ENCODE measurements around the gene EML1. TPM values are rescaled to one million over a fixed set of nuclear protein-coding genes. Genes with fewer than 3 reads are reported as not detected.

EML1 gene
- total and polyA plus RNA-seq, 2 experiments from 2014 or later = 16.6 to 16.9 TPM

DNA sequence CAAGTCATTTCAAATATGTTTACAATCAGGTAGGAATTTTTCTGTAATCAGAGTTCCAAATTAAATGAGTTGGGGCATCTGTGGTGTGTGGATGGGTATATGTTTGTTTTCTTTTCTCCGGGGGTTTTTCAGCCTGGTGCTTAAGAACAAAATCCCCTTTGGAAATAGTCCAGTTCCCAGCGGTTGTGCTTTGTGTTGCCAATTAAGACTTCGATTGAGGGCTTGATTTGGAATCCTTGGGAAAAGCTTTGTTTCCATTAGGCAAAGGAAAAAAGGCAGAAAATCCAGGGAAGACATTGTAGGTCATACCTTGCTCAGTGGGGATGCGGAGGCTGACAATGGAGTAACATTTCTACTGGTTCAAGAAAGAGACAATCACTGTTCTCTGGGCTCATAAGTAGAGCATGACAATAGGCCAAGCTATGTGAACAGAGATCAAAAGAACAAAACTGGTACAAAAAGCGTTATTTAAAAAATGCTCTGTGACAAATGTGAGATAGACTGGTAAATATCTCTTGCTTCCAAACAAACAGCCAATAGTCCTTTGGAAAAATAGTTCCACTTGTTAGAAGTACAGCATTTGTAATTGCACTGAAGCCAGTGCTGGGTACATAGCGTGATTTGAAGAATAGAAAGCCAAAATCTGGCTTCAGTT, 79.7 kb downstream of the EML1 start:
- TF ChIP-seq, protein P1, sequence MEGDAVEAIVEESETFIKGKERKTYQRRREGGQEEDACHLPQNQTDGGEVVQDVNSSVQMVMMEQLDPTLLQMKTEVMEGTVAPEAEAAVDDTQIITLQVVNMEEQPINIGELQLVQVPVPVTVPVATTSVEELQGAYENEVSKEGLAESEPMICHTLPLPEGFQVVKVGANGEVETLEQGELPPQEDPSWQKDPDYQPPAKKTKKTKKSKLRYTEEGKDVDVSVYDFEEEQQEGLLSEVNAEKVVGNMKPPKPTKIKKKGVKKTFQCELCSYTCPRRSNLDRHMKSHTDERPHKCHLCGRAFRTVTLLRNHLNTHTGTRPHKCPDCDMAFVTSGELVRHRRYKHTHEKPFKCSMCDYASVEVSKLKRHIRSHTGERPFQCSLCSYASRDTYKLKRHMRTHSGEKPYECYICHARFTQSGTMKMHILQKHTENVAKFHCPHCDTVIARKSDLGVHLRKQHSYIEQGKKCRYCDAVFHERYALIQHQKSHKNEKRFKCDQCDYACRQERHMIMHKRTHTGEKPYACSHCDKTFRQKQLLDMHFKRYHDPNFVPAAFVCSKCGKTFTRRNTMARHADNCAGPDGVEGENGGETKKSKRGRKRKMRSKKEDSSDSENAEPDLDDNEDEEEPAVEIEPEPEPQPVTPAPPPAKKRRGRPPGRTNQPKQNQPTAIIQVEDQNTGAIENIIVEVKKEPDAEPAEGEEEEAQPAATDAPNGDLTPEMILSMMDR (IDR thresholded peaks at IDR 0.05; ENCODE audit: low read depth, low read length) = no peak
- Histone ChIP-seq H3K36me3 (no peaks in the 10 kb centered on the region), H3K27me3 (no peaks in the 10 kb centered on the region), H3K4me1 (ENCODE audit: low read depth) (peaks cover 6% of the 10 kb centered on the region), H3K4me3 (no peak overlapping the region), H3K27ac (no peak overlapping the region), H3K9me3 (ENCODE audit: low read depth) (no peaks in the 10 kb centered on the region)
- DNase-seq (ENCODE audit: low read depth in 1 of 2, low spot score in 1 of 2) = no peak

DNA sequence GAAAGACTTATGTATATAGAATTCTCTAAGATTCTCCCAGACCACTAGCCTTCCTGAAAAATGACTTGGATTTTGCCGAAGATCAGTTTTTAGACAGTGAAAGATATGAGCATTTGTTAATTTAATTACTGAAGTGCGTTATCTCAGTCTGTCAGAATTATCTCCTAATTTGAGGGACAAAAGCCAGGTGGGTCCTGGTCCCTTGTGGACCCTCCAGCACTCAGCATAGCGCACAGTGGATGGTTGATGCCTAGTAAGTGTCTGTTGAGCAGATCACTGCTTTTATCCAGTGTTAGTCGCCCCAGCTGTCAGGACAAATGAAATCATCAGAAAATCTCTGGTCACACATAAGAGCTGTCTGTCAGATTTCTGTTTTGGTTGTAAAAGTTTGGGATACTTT, 80.4 kb downstream of the EML1 start:
- no peak overlapping the region for H3K4me3 ChIP-seq
- no peaks in the 10 kb centered on the region for H3K36me3 ChIP-seq
- no peak for DNase-seq (ENCODE audit: low read depth in 1 of 2, low spot score in 1 of 2)
- H3K27ac ChIP-seq = no peak overlapping the region
- no peaks in the 10 kb centered on the region for H3K27me3 ChIP-seq
- H3K4me1 ChIP-seq (ENCODE audit: low read depth) = peaks cover 11% of the 10 kb centered on the region
- H3K9me3 ChIP-seq (ENCODE audit: low read depth) = no peaks in the 10 kb centered on the region
- TF ChIP-seq, protein P1 (IDR thresholded peaks at IDR 0.05; ENCODE audit: low read depth, low read length) = no peak

DNA sequence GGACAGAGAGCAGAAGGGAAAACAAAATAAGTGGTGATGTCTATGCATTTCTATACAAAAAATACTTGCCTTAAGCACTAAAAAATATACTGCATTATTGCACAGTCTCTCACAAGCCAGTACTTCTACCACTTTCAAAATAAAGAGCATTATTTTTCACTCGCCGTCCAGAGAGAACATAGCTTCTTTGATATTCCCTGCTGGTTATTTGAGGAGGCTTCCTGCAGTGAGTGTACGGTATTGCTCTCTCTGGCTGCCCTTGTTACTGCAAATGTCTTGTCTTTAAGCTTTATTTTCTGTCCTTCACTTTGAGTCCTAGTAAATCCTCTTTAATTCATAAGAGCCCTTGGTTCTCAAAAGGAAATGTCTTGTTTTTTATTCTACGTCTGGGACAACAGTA, 81.1 kb downstream of the EML1 start:
- no peaks in the 10 kb centered on the region for H3K27me3 ChIP-seq
- TF ChIP-seq, protein P1 (IDR thresholded peaks at IDR 0.05; ENCODE audit: low read depth, low read length) = no peak
- peaks cover 13% of the 10 kb centered on the region for H3K4me1 ChIP-seq (ENCODE audit: low read depth)
- no peaks in the 10 kb centered on the region for H3K9me3 ChIP-seq (ENCODE audit: low read depth)
- H3K36me3 ChIP-seq = no peaks in the 10 kb centered on the region
- H3K4me3 ChIP-seq = no peak overlapping the region
- no peak overlapping the region for H3K27ac ChIP-seq
- DNase-seq (ENCODE audit: low read depth in 1 of 2, low spot score in 1 of 2) = no peak

GRCh38 chr14:99875421-99875820, 82.2 kb downstream of the EML1 start:
- Histone ChIP-seq H3K27me3 (peaks cover 4% of the 10 kb centered on the region), H3K36me3 (no peaks in the 10 kb centered on the region), H3K4me3 (no peak overlapping the region), H3K9me3 (ENCODE audit: low read depth) (no peaks in the 10 kb centered on the region), H3K4me1 (ENCODE audit: low read depth) (peaks cover 13% of the 10 kb centered on the region), H3K27ac (no peak overlapping the region)
- no peak for DNase-seq (ENCODE audit: low read depth in 1 of 2, low spot score in 1 of 2)
- TF ChIP-seq, protein P1 (IDR thresholded peaks at IDR 0.05; ENCODE audit: low read depth, low read length) = no peak

DNA sequence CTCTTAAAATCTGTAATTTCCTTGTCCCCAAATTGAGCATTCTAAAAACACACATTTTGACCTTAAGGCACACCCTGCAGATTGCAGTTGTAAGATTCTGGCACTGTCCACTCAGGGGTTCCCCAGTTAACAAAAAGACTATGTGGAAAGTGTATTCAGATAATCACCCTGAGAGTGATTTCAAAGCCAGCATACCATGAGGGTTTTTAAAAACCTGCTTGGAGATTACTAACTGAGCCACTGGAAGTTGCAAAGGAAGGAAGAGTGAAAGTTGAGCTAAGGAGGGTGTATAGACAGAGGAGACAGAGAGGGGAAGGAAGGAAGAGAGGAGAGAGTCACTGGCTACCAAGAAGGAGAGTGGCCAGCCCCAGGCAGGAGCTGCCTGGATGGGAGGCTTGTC, 82.6 kb downstream of the EML1 start:
- no peak overlapping the region for H3K27ac ChIP-seq
- TF ChIP-seq, protein P1 (IDR thresholded peaks at IDR 0.05; ENCODE audit: low read depth, low read length) = no peak
- H3K27me3 ChIP-seq = peaks cover 6% of the 10 kb centered on the region
- H3K9me3 ChIP-seq (ENCODE audit: low read depth) = no peaks in the 10 kb centered on the region
- DNase-seq (ENCODE audit: low read depth in 1 of 2, low spot score in 1 of 2) = no peak
- H3K4me1 ChIP-seq (ENCODE audit: low read depth) = peaks cover 13% of the 10 kb centered on the region
- no peak overlapping the region for H3K4me3 ChIP-seq
- no peaks in the 10 kb centered on the region for H3K36me3 ChIP-seq
